Activated CD4-positive, alpha-beta T cell treated with anti-CD3 and anti-CD28 coated beads for 4 hours (primary cell): ENCODE measurements around the gene NUDT6.
"Not testable (repeated sequence)": the region's sequence is repeated elsewhere in the genome, so short reads cannot be mapped to it uniquely, and the experiment has no call there.

Experiments used
- DNase-seq, 2 donors: peaks; one replicate each; pipeline ENCODE4 v3.0.0-alpha.2; 2020

Gene NUDT6

DNA sequence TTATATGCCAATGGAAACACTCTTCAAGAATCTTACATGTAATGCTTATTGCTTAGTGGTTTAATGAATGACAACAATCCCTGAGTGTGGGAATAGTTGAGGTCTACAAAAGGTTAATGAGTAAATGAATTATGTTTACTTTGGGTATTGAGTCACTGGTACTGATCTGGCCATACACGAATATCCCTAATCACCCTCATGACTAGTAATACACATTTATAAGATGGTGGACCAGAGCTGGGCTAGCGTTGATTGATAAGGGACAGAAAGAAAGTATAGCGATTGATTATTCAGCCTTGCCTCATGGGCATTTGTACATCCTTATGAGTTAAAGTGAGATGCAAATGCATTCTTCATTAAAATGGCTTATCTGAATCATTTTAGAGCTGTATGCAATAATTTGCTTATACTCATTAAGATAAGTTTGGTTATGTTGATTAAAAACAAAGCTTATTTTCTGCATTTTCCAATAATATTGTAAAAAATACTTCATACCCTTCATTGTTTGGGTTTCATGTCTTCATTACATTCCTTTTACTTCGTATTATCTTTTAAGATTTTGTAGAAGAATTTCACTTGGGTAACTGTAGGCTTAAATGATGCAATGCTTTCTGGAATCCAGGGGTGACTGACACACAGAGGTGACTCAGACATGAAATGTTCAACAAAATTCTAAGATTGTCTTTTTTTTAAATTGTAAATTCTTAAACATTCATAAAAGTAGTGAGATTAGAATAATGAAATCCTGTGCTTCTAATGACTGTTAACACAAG is 48.4 kb downstream of the NUDT6 start:
- no peak for DNase-seq

DNA sequence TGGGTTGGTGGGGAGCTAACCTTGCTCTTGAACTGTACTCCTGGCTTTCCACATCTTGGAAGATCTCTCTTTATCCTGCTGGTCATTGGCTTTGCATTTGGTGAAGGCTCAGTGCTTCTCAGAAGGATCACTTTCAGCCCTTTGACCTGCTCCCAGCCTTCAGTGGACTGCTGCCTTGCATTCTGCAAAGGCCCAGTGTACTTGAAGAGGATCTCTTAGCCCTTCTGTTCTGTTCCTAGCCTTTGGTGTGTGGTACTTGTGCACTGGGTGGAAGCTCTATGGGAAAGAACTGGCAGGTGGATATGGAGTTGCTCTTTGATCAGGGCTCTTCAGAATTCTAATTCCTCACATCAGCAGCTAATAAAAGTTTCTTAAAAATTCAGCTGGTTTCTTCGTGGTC is 49.3 kb downstream of the NUDT6 start:
- DNase-seq = no peak

DNA sequence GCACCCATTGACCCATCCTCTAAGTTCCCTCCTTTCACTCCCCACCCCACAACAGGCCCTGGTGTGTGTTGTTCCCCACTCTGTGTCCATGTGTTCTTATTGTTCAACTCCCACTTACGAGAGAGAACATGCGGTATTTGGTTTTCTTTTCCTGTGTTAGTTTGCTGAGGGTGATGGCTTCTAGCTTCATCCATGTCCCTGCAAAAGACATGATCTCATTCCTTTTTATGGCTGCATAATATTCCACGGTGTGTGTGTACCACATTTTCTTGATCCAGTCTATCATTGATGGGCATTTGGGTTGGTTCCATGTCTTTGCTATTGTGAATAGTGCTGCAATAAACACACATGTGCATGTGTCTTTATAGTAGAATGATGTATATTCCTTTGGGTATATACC is 54.2 kb downstream of the NUDT6 start:
- not testable (repeated sequence) for DNase-seq

DNA sequence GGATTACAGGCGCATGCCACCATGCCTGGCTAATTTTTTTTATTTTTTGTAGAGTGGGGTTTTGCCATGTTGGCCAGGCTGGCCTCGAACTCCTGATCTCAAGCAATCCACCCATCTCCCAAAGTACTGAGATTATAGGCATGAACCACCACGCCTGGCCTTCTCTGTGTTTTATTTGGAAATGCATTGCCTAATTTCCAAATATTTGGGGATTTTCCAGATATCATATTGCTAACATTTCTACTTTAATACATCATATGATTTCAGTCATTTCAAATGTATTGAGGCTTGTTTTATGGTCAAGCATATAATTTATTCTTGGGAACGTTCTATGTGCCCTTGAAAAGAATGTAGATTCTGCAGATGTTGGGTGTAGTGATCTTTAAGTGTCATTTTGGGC is 57.0 kb downstream of the NUDT6 start:
- DNase-seq = no peak

DNA sequence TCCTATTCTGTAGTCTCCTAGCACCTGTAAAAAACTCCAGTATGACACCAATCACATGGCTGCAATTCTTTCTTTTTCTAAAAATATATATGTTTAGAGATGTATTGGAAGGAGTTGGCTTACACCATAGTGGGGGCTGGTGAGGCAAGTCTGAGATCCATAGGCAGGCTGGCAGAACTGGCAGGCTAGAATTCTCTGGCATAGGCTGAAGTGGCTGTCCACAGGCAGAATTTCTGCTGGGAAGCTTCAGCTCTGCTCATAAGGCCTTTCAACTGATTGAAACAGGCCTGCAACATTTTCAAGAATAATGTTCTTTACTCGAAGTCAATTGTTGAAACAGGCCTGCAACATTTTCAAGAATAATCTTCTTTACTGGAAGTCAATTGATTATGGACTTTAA is 58.8 kb downstream of the NUDT6 start:
- DNase-seq = no peak

DNA sequence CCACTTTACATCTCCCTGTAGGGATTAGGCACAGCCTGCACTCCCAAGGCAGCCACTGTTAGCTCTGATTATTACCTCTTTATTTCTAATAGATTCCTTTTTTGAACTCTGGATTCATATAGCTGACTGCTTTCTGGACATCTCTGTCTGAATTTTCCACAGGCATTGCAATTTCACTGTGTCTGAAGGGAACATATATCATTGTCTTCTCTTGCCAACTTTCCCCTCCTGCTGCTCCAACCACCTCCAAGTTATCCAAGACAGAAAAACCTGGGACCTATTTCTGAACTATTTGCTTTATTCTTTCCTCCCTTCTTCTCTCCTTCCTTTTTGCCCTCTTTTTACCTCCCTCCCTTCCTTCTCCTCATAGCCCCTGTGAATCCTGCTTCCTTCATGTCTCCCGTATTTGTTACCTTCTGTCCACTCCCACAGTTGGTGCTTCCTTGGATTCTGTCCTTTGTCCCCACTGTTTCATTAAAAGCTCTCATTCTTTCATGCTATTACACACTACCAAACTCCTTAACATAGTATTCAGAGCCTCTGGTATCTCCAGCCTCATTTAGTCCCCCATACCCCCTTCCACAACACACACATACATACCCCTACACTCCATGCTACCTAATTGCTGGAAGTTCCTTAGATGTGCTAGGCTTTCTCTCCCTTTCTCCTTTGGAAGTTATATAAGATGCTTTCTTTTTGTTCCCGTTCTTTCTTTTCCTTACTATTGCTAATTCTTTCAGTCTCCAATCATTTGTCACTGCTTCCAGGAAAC is 61.0 kb downstream of the NUDT6 start:
- no peak for DNase-seq

DNA sequence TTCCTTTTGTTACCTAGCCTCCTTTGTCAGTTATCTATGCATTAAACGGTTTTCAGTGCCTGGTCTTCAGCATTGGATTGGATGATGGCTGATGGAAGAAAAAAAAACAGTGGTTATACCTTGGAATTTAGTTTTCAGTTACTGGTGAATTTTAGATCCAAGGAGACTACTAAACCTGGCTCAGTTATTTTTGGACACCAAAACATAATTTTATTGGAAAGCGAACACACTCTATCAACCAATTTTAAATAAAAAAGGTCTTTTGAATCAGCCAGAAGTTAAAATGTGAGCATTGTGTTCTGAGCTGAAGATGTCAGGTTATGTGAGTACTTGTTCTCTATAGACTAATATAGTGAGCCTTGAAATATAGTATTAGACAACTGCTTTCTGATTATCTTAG is 63.7 kb downstream of the NUDT6 start:
- DNase-seq = no peak

DNA sequence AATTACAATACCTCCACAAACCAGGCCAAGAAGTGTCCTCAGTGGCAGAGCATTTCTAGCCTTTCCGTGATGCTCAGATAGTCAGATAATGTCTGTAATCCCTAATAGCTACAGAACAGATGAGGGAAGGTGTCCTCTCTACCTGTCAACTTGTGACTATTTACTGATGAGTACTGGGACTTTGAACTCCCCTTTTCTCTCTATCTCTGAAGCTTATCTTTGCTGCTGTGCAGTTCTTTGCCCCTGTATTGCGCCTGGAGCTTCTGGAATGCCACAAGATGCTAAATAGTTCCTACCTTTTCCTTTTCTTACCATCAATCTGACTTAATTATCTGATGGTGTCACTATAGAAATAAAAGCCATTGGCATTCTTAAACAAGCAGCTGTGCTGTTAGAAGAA is 65.2 kb downstream of the NUDT6 start:
- no peak for DNase-seq

DNA sequence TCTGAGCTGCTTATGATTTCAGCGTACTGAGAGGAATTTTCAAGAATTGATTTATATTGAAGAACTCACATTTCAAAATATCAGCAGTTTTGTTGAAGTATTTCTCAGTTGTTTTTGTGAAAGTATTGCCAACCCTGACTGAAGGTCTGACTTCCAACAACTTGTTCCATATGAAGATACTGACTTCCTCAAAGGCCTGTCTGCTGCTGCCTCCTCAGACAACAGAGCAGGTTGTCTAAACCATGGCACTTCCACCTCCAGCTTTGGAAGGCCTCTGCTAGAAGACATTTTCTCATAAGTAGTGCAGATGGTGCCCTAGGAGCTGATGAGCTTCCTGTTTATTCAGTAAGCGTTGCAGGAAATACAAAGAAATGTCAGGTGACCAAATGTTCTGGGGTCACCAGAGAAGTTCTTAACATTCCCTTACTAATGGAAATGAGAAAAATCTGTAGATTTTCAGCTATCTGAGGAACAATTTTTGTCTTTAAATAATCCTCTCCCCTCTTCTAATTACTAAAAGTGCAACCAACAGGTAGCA is 67.0 kb downstream of the NUDT6 start:
- no peak for DNase-seq

DNA sequence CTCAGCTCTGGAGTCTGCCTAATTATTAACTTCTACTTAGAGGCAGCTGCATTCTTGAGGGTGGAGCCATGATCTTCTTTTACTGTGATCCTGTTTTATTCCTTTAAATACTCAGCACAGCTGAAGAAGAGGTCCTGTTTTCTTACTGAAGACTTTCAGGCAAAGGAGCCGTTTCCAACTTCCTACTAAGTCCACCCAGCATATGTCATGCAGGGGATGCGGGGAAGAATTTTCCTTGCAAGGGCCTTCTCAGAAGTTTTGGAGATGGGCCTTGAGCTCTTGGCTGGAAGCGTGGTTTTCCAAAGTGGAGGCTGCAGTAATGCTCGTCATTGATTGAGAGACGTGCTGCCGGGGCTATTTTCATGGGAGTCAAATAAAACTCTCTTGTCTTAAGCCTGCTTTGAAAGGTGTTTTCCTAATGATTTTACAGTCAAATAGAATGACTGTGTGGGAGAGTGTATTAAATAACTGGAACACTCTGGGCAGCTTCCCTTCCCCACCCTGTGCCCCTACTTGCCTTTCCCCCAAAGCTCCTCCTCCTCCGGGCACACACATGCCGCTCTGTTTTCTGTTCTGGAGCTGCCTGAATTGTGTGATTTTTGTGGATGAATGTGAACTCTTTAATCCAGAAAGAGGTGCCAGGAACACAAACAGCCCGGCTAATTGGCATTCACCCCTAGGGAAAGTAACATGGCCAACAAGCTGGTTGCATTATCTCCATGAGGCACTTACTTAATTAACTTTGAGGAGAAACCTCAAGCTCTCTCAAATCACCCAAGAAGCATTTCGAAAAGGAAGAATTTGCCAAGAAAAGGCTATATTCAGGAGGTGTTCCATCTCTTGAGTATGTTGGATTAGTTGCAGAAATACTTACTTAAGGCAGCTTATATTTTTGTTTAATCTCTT is 67.7 kb downstream of the NUDT6 start:
- DNase-seq = no peak

DNA sequence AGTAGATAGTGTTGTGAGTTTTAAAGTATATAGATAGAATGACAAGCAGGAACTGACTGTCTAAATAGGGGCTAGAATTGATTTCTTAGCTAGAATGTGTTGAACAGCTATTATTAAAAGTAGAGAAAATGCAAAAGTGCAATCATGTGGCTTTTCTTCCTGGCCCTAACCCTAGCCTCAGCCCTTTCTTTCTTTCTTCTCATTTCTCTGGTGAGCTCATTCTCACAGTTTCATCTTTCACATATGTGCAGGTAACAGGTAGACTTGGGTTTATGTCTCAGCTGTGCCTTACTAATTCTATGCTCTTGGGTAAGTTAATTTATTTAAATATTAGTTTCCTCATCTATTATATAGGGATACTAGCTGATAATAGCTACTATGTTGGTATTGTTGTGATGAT is 70.8 kb downstream of the NUDT6 start:
- no peak for DNase-seq

DNA sequence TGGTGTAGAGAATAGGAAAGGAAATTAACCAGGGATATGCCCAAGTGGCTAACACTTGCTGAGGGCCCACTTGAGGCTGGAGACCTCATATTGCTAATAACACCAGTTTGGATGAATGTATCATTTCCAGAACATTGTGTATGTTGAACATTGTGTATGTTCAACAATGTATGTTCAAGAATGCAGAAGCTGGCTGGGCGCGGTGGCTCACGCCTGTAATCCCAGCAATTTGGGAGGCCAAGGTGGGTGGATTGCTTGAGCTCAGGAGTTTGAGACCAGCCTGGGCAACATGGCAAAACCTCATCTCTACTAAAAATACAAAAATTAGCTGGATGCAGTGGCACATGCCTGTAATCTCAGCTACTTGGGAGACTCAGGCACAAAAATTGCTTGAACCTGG is 72.6 kb downstream of the NUDT6 start:
- not testable (repeated sequence) for DNase-seq

DNA sequence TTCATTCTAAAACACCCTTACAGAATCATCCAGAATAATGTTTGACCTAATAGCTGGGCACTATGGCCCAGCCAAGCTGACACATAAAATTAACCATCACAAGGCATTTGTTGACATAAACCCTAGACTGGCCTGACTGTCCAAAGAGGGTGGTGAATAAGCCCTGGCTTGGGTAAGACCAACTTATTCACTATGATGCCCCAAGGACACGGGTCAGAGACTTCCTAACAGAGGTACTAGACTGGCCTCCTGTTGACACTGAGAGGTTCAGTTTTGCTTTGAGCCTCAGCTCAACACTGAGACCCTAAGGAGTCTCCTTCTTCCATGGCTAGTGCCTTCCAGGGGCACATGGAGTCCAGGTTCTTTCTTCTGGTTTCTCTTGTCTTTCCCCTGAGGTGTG is 74.5 kb downstream of the NUDT6 start:
- no peak for DNase-seq

DNA sequence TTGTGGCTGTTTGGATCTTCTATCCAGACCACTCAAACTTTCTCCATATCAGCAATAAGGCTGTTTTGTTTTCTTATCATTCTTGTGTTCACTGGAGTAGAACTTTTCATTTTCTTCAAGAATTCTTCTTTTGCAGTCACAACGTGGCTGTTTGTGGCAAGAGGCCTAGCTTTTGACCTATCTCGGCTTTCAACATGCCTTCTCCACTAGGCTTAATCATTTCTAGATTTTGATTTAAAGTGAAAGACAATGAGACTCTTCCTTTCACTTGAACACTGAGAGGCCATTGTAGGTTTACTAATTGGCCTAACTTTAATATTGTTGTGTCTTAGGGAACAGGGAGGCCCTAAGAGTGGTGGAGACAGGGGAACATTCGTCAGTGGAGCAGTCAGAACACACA is 76.6 kb downstream of the NUDT6 start:
- DNase-seq = no peak

DNA sequence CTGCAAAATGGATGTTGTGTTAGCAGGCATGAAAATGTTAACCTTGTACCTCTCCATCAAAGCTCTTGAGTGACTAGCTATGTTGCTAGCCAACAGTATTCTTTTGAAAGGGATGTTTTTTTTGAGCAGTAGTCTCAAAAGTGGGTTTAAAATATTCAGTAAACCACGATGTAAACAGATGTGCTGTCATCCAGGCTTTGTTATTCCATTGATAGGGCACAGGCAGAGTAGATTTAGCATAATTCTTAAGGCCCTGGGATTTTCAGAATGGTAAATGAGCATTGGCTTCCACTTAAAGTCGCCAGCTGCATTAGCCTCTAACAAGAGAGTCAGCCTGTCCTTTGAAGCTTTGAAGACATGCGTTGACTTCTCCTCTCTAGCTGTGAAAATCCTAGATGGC is 77.3 kb downstream of the NUDT6 start:
- no peak for DNase-seq

DNA sequence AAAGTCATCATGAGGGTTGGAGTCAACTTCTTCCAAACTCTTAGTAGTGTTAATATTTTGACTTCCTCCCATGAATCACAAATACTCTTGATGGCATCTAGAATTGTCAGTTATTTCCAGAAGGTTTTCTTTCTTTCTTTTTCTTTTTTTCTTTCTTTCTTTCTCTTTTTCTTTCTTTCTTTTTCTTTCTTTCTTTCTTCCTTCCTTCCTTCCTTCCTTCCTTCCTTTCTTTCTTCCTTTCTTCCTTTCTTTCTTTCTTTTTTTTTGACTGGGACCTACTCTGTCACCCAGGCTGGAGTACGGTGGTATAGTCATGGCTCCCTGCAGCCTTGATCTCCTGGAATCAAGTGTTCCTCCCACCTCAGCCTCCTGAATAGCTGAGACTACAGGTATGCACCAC is 78.0 kb downstream of the NUDT6 start:
- not testable (repeated sequence) for DNase-seq

DNA sequence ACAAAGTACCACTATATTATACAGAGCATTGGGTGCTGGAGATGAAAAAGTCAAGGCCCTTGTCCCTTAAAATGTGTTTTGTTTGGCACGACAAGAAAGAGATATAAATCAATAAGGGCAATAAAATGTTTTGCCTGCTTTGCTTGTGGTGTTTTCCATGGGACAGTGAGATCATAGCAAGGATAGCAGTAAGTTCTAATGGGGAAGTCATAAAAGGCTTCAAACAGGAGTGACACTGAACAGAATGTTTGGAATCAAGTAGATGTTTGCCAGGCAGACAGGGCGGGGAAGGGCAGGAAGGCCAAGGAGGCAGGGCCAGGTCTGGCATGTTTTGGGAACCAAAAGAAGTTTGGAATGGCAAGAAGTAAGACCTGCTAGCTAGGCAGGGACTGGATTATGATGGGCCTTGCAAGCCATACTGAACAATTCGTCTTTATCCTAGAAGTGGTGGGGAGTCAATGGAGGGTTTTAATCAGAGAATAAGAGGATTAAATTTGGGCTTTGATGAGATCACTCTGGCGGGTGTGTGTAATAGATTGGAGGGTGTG is 79.3 kb downstream of the NUDT6 start:
- no peak for DNase-seq
